ENCODE measurements around the gene TPK1. TPM values are rescaled to one million over a fixed set of nuclear protein-coding genes. Genes with fewer than 3 reads are reported as not detected.
A peak's percentile ranks its signal among the peaks of the same experiment; 100 is the strongest.

The TPK1 gene
- polyA plus RNA-seq, 4 donors = 2.7 to 21.9 (median 15.3) TPM

- FAIRE-seq = no peak
Measured at GRCh38 chr7:144565586-144565985, 270.3 kb downstream of the TPK1 start.

GRCh38 chr7:144549861-144550260, 286.0 kb downstream of the TPK1 start:
- H3K27ac ChIP-seq (ENCODE audit: low read depth in 1 of 3, low read length in 2 of 3) = no peak overlapping the region
- H3K9me3 ChIP-seq (ENCODE audit: control insufficient read depth in 2 of 2, insufficient read depth in 1 of 2, low read depth in 1 of 2, low read length in 1 of 2) = peaks cover 0 to 9% of the 10 kb centered on the region in 2 donors
- FAIRE-seq = no peak
- no peaks in the 10 kb centered on the region for H3K27me3 ChIP-seq (ENCODE audit: control insufficient read depth in 3 of 3, insufficient read depth in 3 of 3, low read length in 3 of 3)
- H3K36me3 ChIP-seq (ENCODE audit: control insufficient read depth in 3 of 3, insufficient read depth in 2 of 3, low read depth in 1 of 3, low read length in 3 of 3) = no peaks in the 10 kb centered on the region
- H3K4me1 ChIP-seq (ENCODE audit: control insufficient read depth in 3 of 3, insufficient read depth in 2 of 3, low read depth in 1 of 3, low read length in 2 of 3) = peaks cover 0 to 3% (median 0%) of the 10 kb centered on the region in 3 donors
- no peak overlapping the region for H3K4me3 ChIP-seq (ENCODE audit: low read depth in 1 of 3, low read length in 3 of 3)
- no peak for DNase-seq
- 82 to 89% (median 86%) methylated on average over 7 of the region's 7 CpGs for WGBS, 3 donors

More at GRCh38 chr7:144565586-144565985, 270.3 kb downstream of the TPK1 start:
- WGBS, 3 donors = 86 to 97% (median 89%) methylated on average over 4 of the region's 4 CpGs
- Histone ChIP-seq H3K27ac (ENCODE audit: low read depth in 1 of 3, low read length in 2 of 3) (no peak overlapping the region), H3K27me3 (ENCODE audit: control insufficient read depth in 3 of 3, insufficient read depth in 3 of 3, low read length in 3 of 3) (no peaks in the 10 kb centered on the region), H3K9me3 (ENCODE audit: control insufficient read depth in 2 of 2, insufficient read depth in 1 of 2, low read depth in 1 of 2, low read length in 1 of 2) (no peaks in the 10 kb centered on the region), H3K36me3 (ENCODE audit: control insufficient read depth in 3 of 3, insufficient read depth in 2 of 3, low read depth in 1 of 3, low read length in 3 of 3) (no peaks in the 10 kb centered on the region), H3K4me1 (ENCODE audit: control insufficient read depth in 3 of 3, insufficient read depth in 2 of 3, low read depth in 1 of 3, low read length in 2 of 3) (no peaks in the 10 kb centered on the region), H3K4me3 (ENCODE audit: low read depth in 1 of 3, low read length in 3 of 3) (no peak overlapping the region)
- no peak for DNase-seq

- peaks cover 0 to 3% (median 0%) of the 10 kb centered on the region in 3 donors for H3K4me1 ChIP-seq (ENCODE audit: control insufficient read depth in 3 of 3, insufficient read depth in 2 of 3, low read depth in 1 of 3, low read length in 2 of 3)
- no peak overlapping the region for H3K4me3 ChIP-seq (ENCODE audit: low read depth in 1 of 3, low read length in 3 of 3)
- DNase-seq = no peak
- no peak overlapping the region for H3K27ac ChIP-seq (ENCODE audit: low read depth in 1 of 3, low read length in 2 of 3)
- 70 to 83% (median 80%) methylated on average over 3 of the region's 3 CpGs for WGBS, 3 donors
- H3K27me3 ChIP-seq (ENCODE audit: control insufficient read depth in 3 of 3, insufficient read depth in 3 of 3, low read length in 3 of 3) = no peaks in the 10 kb centered on the region
- peaks cover 0 to 1% (median 0%) of the 10 kb centered on the region in 3 donors for H3K36me3 ChIP-seq (ENCODE audit: control insufficient read depth in 3 of 3, insufficient read depth in 2 of 3, low read depth in 1 of 3, low read length in 3 of 3)
- no peak for FAIRE-seq
- H3K9me3 ChIP-seq (ENCODE audit: control insufficient read depth in 2 of 2, insufficient read depth in 1 of 2, low read depth in 1 of 2, low read length in 1 of 2) = peaks cover 0 to 9% of the 10 kb centered on the region in 2 donors
Measured at GRCh38 chr7:144548556-144548955, 287.3 kb downstream of the TPK1 start.

GRCh38 chr7:144547888-144548287, 288.0 kb downstream of the TPK1 start:
- FAIRE-seq = no peak
- Histone ChIP-seq H3K36me3 (ENCODE audit: control insufficient read depth in 3 of 3, insufficient read depth in 2 of 3, low read depth in 1 of 3, low read length in 3 of 3) (peaks cover 0 to 3% (median 0%) of the 10 kb centered on the region in 3 donors), H3K4me1 (ENCODE audit: control insufficient read depth in 3 of 3, insufficient read depth in 2 of 3, low read depth in 1 of 3, low read length in 2 of 3) (peaks cover 0 to 3% (median 0%) of the 10 kb centered on the region in 3 donors), H3K9me3 (ENCODE audit: control insufficient read depth in 2 of 2, insufficient read depth in 1 of 2, low read depth in 1 of 2, low read length in 1 of 2) (peaks cover 0 to 9% of the 10 kb centered on the region in 2 donors), H3K27ac (ENCODE audit: low read depth in 1 of 3, low read length in 2 of 3) (no peak overlapping the region), H3K27me3 (ENCODE audit: control insufficient read depth in 3 of 3, insufficient read depth in 3 of 3, low read length in 3 of 3) (no peaks in the 10 kb centered on the region), H3K4me3 (ENCODE audit: low read depth in 1 of 3, low read length in 3 of 3) (no peak overlapping the region)
- 93 to 97% (median 95%) methylated on average over 1 of the region's 1 CpG for WGBS, 3 donors
- no peak for DNase-seq

- no peak overlapping the region for H3K27ac ChIP-seq (ENCODE audit: low read depth in 1 of 3, low read length in 2 of 3)
- WGBS, 3 donors = 23 to 60% (median 39%) methylated on average over 2 of the region's 2 CpGs
- no peaks in the 10 kb centered on the region for H3K27me3 ChIP-seq (ENCODE audit: control insufficient read depth in 3 of 3, insufficient read depth in 3 of 3, low read length in 3 of 3)
- H3K4me1 ChIP-seq (ENCODE audit: control insufficient read depth in 3 of 3, insufficient read depth in 2 of 3, low read depth in 1 of 3, low read length in 2 of 3) = peaks cover 0 to 3% (median 0%) of the 10 kb centered on the region in 3 donors
- no peak overlapping the region for H3K4me3 ChIP-seq (ENCODE audit: low read depth in 1 of 3, low read length in 3 of 3)
- peaks cover 0 to 9% of the 10 kb centered on the region in 2 donors for H3K9me3 ChIP-seq (ENCODE audit: control insufficient read depth in 2 of 2, insufficient read depth in 1 of 2, low read depth in 1 of 2, low read length in 1 of 2)
- FAIRE-seq = no peak
- peak; percentile 36 to 76 for DNase-seq
- peaks cover 0 to 3% (median 0%) of the 10 kb centered on the region in 3 donors for H3K36me3 ChIP-seq (ENCODE audit: control insufficient read depth in 3 of 3, insufficient read depth in 2 of 3, low read depth in 1 of 3, low read length in 3 of 3)
Measured at GRCh38 chr7:144546782-144547181, 289.1 kb downstream of the TPK1 start.

GRCh38 chr7:144545330-144545729, 290.5 kb downstream of the TPK1 start:
- peaks cover 0 to 3% (median 0%) of the 10 kb centered on the region in 3 donors for H3K36me3 ChIP-seq (ENCODE audit: control insufficient read depth in 3 of 3, insufficient read depth in 2 of 3, low read depth in 1 of 3, low read length in 3 of 3)
- H3K27me3 ChIP-seq (ENCODE audit: control insufficient read depth in 3 of 3, insufficient read depth in 3 of 3, low read length in 3 of 3) = no peaks in the 10 kb centered on the region
- no peak overlapping the region for H3K4me3 ChIP-seq (ENCODE audit: low read depth in 1 of 3, low read length in 3 of 3)
- WGBS, 3 donors = 83 to 93% (median 91%) methylated on average over 1 of the region's 1 CpG
- DNase-seq (no peak), FAIRE-seq (no peak)
- H3K9me3 ChIP-seq (ENCODE audit: control insufficient read depth in 2 of 2, insufficient read depth in 1 of 2, low read depth in 1 of 2, low read length in 1 of 2) = peaks cover 0 to 9% of the 10 kb centered on the region in 2 donors
- no peak overlapping the region for H3K27ac ChIP-seq (ENCODE audit: low read depth in 1 of 3, low read length in 2 of 3)
- H3K4me1 ChIP-seq (ENCODE audit: control insufficient read depth in 3 of 3, insufficient read depth in 2 of 3, low read depth in 1 of 3, low read length in 2 of 3) = peaks cover 0 to 3% (median 0%) of the 10 kb centered on the region in 3 donors

- no peaks in the 10 kb centered on the region for H3K9me3 ChIP-seq (ENCODE audit: control insufficient read depth in 2 of 2, insufficient read depth in 1 of 2, low read depth in 1 of 2, low read length in 1 of 2)
- WGBS, 3 donors = 79 to 92% (median 87%) methylated on average over 3 of the region's 3 CpGs
- no peaks in the 10 kb centered on the region for H3K4me1 ChIP-seq (ENCODE audit: control insufficient read depth in 3 of 3, insufficient read depth in 2 of 3, low read depth in 1 of 3, low read length in 2 of 3)
- FAIRE-seq = no peak
- H3K4me3 ChIP-seq (ENCODE audit: low read depth in 1 of 3, low read length in 3 of 3) = no peak overlapping the region
- no peaks in the 10 kb centered on the region for H3K36me3 ChIP-seq (ENCODE audit: control insufficient read depth in 3 of 3, insufficient read depth in 2 of 3, low read depth in 1 of 3, low read length in 3 of 3)
- DNase-seq = no peak
- no peaks in the 10 kb centered on the region for H3K27me3 ChIP-seq (ENCODE audit: control insufficient read depth in 3 of 3, insufficient read depth in 3 of 3, low read length in 3 of 3)
- H3K27ac ChIP-seq (ENCODE audit: low read depth in 1 of 3, low read length in 2 of 3) = no peak overlapping the region
Measured at GRCh38 chr7:144534655-144535395, 301.0 kb downstream of the TPK1 start.

- FAIRE-seq (no peak), DNase-seq (no peak)
- Histone ChIP-seq H3K27ac (ENCODE audit: low read depth in 1 of 3, low read length in 2 of 3) (no peak overlapping the region), H3K27me3 (ENCODE audit: control insufficient read depth in 3 of 3, insufficient read depth in 3 of 3, low read length in 3 of 3) (no peaks in the 10 kb centered on the region), H3K4me3 (ENCODE audit: low read depth in 1 of 3, low read length in 3 of 3) (no peak overlapping the region), H3K36me3 (ENCODE audit: control insufficient read depth in 3 of 3, insufficient read depth in 2 of 3, low read depth in 1 of 3, low read length in 3 of 3) (no peaks in the 10 kb centered on the region), H3K9me3 (ENCODE audit: control insufficient read depth in 2 of 2, insufficient read depth in 1 of 2, low read depth in 1 of 2, low read length in 1 of 2) (no peaks in the 10 kb centered on the region), H3K4me1 (ENCODE audit: control insufficient read depth in 3 of 3, insufficient read depth in 2 of 3, low read depth in 1 of 3, low read length in 2 of 3) (no peaks in the 10 kb centered on the region)
- WGBS, 3 donors = 84 to 97% (median 90%) methylated on average over 4 of the region's 4 CpGs
Measured at GRCh38 chr7:144534196-144534595, 301.7 kb downstream of the TPK1 start.
